Activated CD8-positive, alpha-beta T cell treated with anti-CD3 and anti-CD28 coated beads for 36 hours (primary cell): ENCODE data around the gene NRG3. TPM values are rescaled to one million over a fixed set of nuclear protein-coding genes. Genes with fewer than 3 reads are reported as not detected.
"Not testable (repeated sequence)": the region's sequence is repeated elsewhere in the genome, so short reads cannot be mapped to it uniquely, and the experiment has no call there.

ENCODE experiments used
- ATAC-seq: fragments of 200-7000 bp; cut with Tn5 transposase; one replicate; pipeline ENCODE4 v1.10.0; 2021; ENCODE audit warnings: mild to moderate bottlenecking, moderate library complexity
- CTCF ChIA-PET: fragments of 350-600 bp; sonication (Branson Sonifier 250); formaldehyde crosslinking; loops from one replicate; lab custom pipeline; 2021; ENCODE audit warnings: antibody characterized with exemption; lab: Charles Lee
- POLR2A ChIA-PET: fragments of 350-600 bp; sonication (Branson Sonifier 250); formaldehyde crosslinking; loops from one replicate; lab custom pipeline; 2021; ENCODE audit warnings: antibody characterized with exemption; lab: Charles Lee
- DNase-seq: peaks from one replicate; pipeline ENCODE4 v3.0.0-alpha.2; 2020
- H3K27ac Mint-ChIP-seq: one replicate; pipeline ENCODE4 v1.8.0; 2021; ENCODE audit warnings: mild to moderate bottlenecking, mixed read lengths
- H3K27me3 Mint-ChIP-seq: one replicate; pipeline ENCODE4 v1.8.0; 2021; ENCODE audit warnings: mixed read lengths
- H3K36me3 Mint-ChIP-seq: one replicate; pipeline ENCODE4 v1.8.0; 2021; ENCODE audit warnings: low read depth, mixed read lengths
- H3K4me1 Mint-ChIP-seq: one replicate; pipeline ENCODE4 v1.8.0; 2021; ENCODE audit warnings: low read depth, mixed read lengths
- H3K4me3 Mint-ChIP-seq: one replicate; pipeline ENCODE4 v1.8.0; 2021; ENCODE audit warnings: mild to moderate bottlenecking, moderate library complexity, mixed read lengths
- H3K9me3 Mint-ChIP-seq: one replicate; pipeline ENCODE4 v1.8.0; 2021; ENCODE audit warnings: mixed read lengths
- intact Hi-C: fragments of 100-400 bp; cut with micrococcal nuclease; formaldehyde crosslinking; loops from one replicate; pipeline ENCODE4 v1.10.0; 2022
- total RNA-seq, 2 experiments: library from RNA; stranded (reverse); gene quantifications; one replicate each; pipeline ENCODE4 v1.2.3, GENCODE V29; 2021
- TF ChIP-seq, protein P1 (sequence below): fragments of 200-600 bp; IDR thresholded peaks from one replicate; pipeline ENCODE4 v1.8.0; 2022; ENCODE audit warnings: antibody characterized with exemption, mild to moderate bottlenecking

The NRG3 gene
- total RNA-seq, 2 experiments from 2014 or later, result not detected

DNA sequence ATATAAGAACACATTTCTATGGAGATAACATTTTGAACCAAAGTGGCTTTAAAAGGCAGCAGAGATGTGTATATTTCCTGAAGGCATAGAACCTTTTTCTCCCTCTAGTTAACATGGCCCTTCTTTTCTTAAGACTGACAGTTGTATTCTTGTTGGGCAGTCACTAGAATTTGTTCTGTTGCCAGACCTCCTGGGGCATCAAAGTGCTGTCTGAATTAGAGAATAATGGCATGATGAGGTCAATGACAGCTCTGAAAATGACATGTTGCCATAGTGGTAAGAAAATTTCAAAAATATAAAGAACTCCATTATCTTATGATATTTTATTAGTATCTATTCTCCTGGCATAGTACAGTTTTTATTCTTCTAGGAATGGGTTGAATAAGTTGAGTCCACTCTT, 446.7 kb downstream of the NRG3 start:
- H3K27me3 Mint-ChIP-seq, result no peaks in the 10 kb centered on the region
- ChIA-PET CTCF (no interaction called here), POLR2A (no interaction called here)
- no peak for DNase-seq
- no peaks in the 10 kb centered on the region for H3K4me1 Mint-ChIP-seq
- intact Hi-C loops, result no loop called here
- TF ChIP-seq, protein P1, sequence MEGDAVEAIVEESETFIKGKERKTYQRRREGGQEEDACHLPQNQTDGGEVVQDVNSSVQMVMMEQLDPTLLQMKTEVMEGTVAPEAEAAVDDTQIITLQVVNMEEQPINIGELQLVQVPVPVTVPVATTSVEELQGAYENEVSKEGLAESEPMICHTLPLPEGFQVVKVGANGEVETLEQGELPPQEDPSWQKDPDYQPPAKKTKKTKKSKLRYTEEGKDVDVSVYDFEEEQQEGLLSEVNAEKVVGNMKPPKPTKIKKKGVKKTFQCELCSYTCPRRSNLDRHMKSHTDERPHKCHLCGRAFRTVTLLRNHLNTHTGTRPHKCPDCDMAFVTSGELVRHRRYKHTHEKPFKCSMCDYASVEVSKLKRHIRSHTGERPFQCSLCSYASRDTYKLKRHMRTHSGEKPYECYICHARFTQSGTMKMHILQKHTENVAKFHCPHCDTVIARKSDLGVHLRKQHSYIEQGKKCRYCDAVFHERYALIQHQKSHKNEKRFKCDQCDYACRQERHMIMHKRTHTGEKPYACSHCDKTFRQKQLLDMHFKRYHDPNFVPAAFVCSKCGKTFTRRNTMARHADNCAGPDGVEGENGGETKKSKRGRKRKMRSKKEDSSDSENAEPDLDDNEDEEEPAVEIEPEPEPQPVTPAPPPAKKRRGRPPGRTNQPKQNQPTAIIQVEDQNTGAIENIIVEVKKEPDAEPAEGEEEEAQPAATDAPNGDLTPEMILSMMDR, result no peak
- no peaks in the 10 kb centered on the region for H3K36me3 Mint-ChIP-seq
- H3K4me3 Mint-ChIP-seq, result no peak overlapping the region
- no peak overlapping the region for H3K27ac Mint-ChIP-seq
- no peak for ATAC-seq
- H3K9me3 Mint-ChIP-seq, result peaks cover 4% of the 10 kb centered on the region

DNA sequence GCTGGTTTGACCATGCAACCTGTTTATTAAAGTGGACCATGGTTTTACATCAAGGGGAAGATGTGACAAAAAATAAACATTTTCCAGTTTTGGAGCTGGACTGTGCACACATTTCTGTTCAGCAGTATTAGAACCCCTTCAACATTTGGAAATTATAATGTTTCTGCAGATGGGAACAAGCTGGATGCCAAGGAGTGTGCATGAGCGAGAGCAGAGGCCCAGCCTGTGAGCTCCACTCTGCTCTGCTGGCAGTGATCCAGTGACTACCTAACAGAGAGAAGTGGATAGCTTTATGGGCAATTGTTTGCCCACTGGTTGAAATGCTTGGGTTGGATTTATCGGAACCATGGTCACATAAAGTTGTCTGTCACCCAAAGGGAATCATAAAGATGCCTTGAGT, 456.7 kb downstream of the NRG3 start:
- TF ChIP-seq, protein P1, result no peak
- DNase-seq (no peak), ATAC-seq (no peak)
- intact Hi-C loops, result no loop called here
- Mint-ChIP-seq H3K27me3 (no peaks in the 10 kb centered on the region), H3K9me3 (peaks cover 4% of the 10 kb centered on the region), H3K4me1 (no peaks in the 10 kb centered on the region), H3K27ac (no peak overlapping the region), H3K36me3 (no peaks in the 10 kb centered on the region), H3K4me3 (no peak overlapping the region)
- CTCF ChIA-PET, result no interaction called here
- POLR2A ChIA-PET, result no interaction called here

DNA sequence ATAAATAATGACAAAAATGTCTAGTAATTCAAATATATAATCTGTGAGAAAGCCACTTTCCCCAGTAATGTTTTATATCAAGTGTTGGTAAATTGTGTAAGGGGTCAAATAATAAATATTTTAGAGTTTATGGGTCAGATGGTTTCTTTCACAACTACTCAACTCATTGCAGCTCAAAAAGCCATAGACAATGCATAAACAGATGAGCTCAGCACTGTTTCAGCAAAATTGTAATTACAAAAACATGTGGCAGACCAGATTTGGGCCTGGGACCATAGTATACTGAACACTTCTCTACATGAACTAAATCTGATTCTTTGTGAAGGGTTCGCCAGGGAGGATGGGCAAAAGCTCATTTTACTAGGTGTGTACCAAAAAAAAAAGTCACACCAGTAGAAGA, 460.8 kb downstream of the NRG3 start:
- TF ChIP-seq, protein P1, result no peak
- H3K9me3 Mint-ChIP-seq, result peaks cover 5% of the 10 kb centered on the region
- H3K4me1 Mint-ChIP-seq, result no peaks in the 10 kb centered on the region
- no peaks in the 10 kb centered on the region for H3K27me3 Mint-ChIP-seq
- intact Hi-C loops, result no loop called here
- H3K27ac Mint-ChIP-seq, result no peak overlapping the region
- H3K36me3 Mint-ChIP-seq, result no peaks in the 10 kb centered on the region
- ChIA-PET CTCF (no interaction called here), POLR2A (no interaction called here)
- ATAC-seq (no peak), DNase-seq (no peak)
- no peak overlapping the region for H3K4me3 Mint-ChIP-seq

DNA sequence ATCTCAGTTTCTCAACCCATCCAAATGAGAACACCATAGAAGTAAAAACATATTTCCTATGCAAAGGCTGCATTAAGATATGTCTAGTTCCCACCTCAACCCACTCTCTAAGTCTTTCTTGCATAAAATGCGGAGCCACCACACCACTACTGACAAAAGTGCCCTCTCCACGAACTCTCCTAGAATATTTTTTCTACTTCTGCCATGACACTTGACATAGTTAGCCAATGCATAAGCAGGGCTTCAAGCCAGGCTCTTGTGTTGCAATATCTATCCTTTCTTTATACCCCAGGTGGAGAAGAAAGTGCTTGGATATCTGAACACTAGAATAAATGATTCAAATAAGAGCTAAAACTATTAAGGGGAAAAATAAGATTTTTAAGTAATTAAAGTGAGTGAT, 465.2 kb downstream of the NRG3 start:
- Mint-ChIP-seq H3K27ac (no peak overlapping the region), H3K27me3 (no peaks in the 10 kb centered on the region), H3K36me3 (no peaks in the 10 kb centered on the region), H3K9me3 (peaks cover 3% of the 10 kb centered on the region), H3K4me1 (no peaks in the 10 kb centered on the region), H3K4me3 (no peak overlapping the region)
- POLR2A ChIA-PET, result no interaction called here
- ATAC-seq, result no peak
- intact Hi-C loops, result no loop called here
- CTCF ChIA-PET, result interaction anchor here (0.7 kb wide), 1 partner anchor 260 kb away, joined by 3 read pairs; no protein-coding TSS in a partner anchor
- TF ChIP-seq, protein P1, result no peak
- DNase-seq, result no peak

DNA sequence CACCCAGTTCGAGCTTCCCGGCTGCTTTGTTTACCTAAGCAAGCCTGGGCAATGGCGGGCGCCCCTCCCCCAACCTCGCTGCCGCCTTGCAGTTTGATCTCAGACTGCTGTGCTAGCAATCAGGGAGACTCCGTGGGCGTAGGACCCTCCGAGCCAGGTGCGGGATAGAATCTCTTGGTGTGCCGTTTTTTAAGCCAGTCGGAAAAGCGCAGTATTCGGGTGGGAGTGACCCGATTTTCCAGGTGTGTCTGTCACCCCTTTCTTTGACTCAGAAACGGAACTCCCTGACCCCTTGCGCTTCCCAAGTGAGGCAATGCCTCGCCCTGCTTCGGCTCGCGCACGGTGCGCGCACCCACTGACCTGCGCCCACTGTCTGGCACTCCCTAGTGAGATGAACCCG, 474.6 kb downstream of the NRG3 start:
- POLR2A ChIA-PET, result not testable (repeated sequence)

DNA sequence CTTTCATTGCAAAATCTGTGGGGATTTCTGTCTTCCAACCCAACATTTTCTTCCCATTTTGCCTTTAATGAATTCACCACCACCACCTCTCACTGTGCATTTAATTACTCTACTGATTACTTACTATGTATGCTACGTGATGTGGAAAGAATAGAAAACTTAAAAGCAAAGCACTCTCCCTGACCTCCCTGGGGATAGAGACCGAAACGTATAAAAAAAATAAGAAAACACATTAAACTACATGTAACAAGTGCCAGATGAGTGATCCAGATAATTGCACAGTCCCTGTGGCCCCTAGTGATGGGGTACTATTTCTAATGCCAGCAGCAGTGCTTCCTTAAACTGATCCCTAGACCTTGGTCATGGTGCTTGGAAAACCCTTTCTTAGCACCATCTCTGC, 478.4 kb downstream of the NRG3 start:
- intact Hi-C loops, result no loop called here
- no peak overlapping the region for H3K27ac Mint-ChIP-seq
- no peaks in the 10 kb centered on the region for H3K27me3 Mint-ChIP-seq
- H3K36me3 Mint-ChIP-seq, result no peaks in the 10 kb centered on the region
- H3K4me3 Mint-ChIP-seq, result no peak overlapping the region
- ChIA-PET POLR2A (no interaction called here), CTCF (no interaction called here)
- ATAC-seq (no peak), DNase-seq (no peak)
- TF ChIP-seq, protein P1, result no peak
- H3K9me3 Mint-ChIP-seq, result peaks cover 4% of the 10 kb centered on the region
- H3K4me1 Mint-ChIP-seq, result no peaks in the 10 kb centered on the region

More for the DNA sequence above, 474.6 kb downstream of the NRG3 start:
- H3K4me1 Mint-ChIP-seq, H3K27me3 Mint-ChIP-seq, H3K9me3 Mint-ChIP-seq, CTCF ChIA-PET, H3K36me3 Mint-ChIP-seq, H3K27ac Mint-ChIP-seq, ATAC-seq, intact Hi-C loops, H3K4me3 Mint-ChIP-seq, DNase-seq: not testable (repeated sequence)
